ENCODE data around the gene IZUMO1.

Gene IZUMO1

GRCh38 chr19:48780631-48781391 is 34.1 kb upstream of the IZUMO1 start:
- H3K9ac ChIP-seq (ENCODE audit: low read length) = no peak overlapping the region
- peak; percentile 39 to 53 for DNase-seq
- no peak overlapping the region for H2AK5ac ChIP-seq (ENCODE audit: low read length)
- no peak overlapping the region for H4K12ac ChIP-seq (ENCODE audit: low read depth, low read length)
- H2BK5ac ChIP-seq (ENCODE audit: low read depth, low read length, poor library complexity) = no peak overlapping the region
- H3K79me1 ChIP-seq (ENCODE audit: low read length) = no peaks in the 10 kb centered on the region
- no peaks in the 10 kb centered on the region for H3K4me1 ChIP-seq (ENCODE audit: control insufficient read depth in 1 of 2, insufficient read depth in 2 of 2, low read length in 2 of 2)
- H3K14ac ChIP-seq (ENCODE audit: low read length) = no peak overlapping the region
- H3K27ac ChIP-seq (ENCODE audit: low read depth, low read length) = no peak overlapping the region
- no peaks in the 10 kb centered on the region for H3K36me3 ChIP-seq (ENCODE audit: control insufficient read depth in 1 of 2, insufficient read depth in 2 of 2, low read length in 2 of 2)
- no peaks in the 10 kb centered on the region for H3K79me2 ChIP-seq (ENCODE audit: control insufficient read depth, insufficient read depth, low read length, poor library complexity)
- H4K91ac ChIP-seq (ENCODE audit: low read depth, low read length) = no peak overlapping the region
- H3K4me3 ChIP-seq (ENCODE audit: low read depth, low read length) = no peak overlapping the region
- H2BK120ac ChIP-seq (ENCODE audit: insufficient read depth, low read length, poor library complexity) = no peak overlapping the region
- no peaks in the 10 kb centered on the region for H3K27me3 ChIP-seq (ENCODE audit: insufficient read depth, low read length)
- no peak overlapping the region for H3K4me2 ChIP-seq (ENCODE audit: low read length)
- H2AFZ ChIP-seq (ENCODE audit: insufficient read depth, low read length, poor library complexity) = no peak overlapping the region
- peaks cover 5% of the 10 kb centered on the region for H3K9me3 ChIP-seq (ENCODE audit: insufficient read depth, low read depth, low read length)
- H3K23ac ChIP-seq (ENCODE audit: low read length) = no peak overlapping the region
- whole genome bisulfite sequencing (ENCODE audit: extremely low coverage, insufficient coverage, insufficient read length) = no CpG with 5 or more reads among the region's 14 CpGs
- H3K18ac ChIP-seq (ENCODE audit: low read length) = no peak overlapping the region
- H2BK12ac ChIP-seq (ENCODE audit: low read length) = no peak overlapping the region
- no peak overlapping the region for H3K4ac ChIP-seq (ENCODE audit: low read depth, low read length)
- H4K8ac ChIP-seq (ENCODE audit: low read depth, low read length) = no peak overlapping the region

- Histone ChIP-seq H3K9me3 (ENCODE audit: insufficient read depth, low read depth, low read length) (peaks cover 5% of the 10 kb centered on the region), H4K12ac (ENCODE audit: low read depth, low read length) (no peak overlapping the region), H3K9ac (ENCODE audit: low read length) (no peak overlapping the region), H3K4me1 (ENCODE audit: control insufficient read depth in 1 of 2, insufficient read depth in 2 of 2, low read length in 2 of 2) (no peaks in the 10 kb centered on the region), H3K36me3 (ENCODE audit: control insufficient read depth in 1 of 2, insufficient read depth in 2 of 2, low read length in 2 of 2) (no peaks in the 10 kb centered on the region), H4K91ac (ENCODE audit: low read depth, low read length) (no peak overlapping the region), H3K79me2 (ENCODE audit: control insufficient read depth, insufficient read depth, low read length, poor library complexity) (no peaks in the 10 kb centered on the region), H2AK5ac (ENCODE audit: low read length) (no peak overlapping the region), H2BK12ac (ENCODE audit: low read length) (no peak overlapping the region), H2BK120ac (ENCODE audit: insufficient read depth, low read length, poor library complexity) (no peak overlapping the region), H3K4me2 (ENCODE audit: low read length) (no peak overlapping the region), H3K23ac (ENCODE audit: low read length) (no peak overlapping the region), H3K27me3 (ENCODE audit: insufficient read depth, low read length) (no peaks in the 10 kb centered on the region), H3K79me1 (ENCODE audit: low read length) (no peaks in the 10 kb centered on the region), H2AFZ (ENCODE audit: insufficient read depth, low read length, poor library complexity) (no peak overlapping the region), H2BK5ac (ENCODE audit: low read depth, low read length, poor library complexity) (no peak overlapping the region), H3K27ac (ENCODE audit: low read depth, low read length) (no peak overlapping the region), H3K4me3 (ENCODE audit: low read depth, low read length) (no peak overlapping the region), H4K8ac (ENCODE audit: low read depth, low read length) (no peak overlapping the region), H3K14ac (ENCODE audit: low read length) (no peak overlapping the region), H3K4ac (ENCODE audit: low read depth, low read length) (no peak overlapping the region), H3K18ac (ENCODE audit: low read length) (no peak overlapping the region)
- WGBS (ENCODE audit: extremely low coverage, insufficient coverage, insufficient read length) = no CpG with 5 or more reads among the region's 1 CpG
- no peak for DNase-seq
Measured at GRCh38 chr19:48779636-48780035, 32.9 kb upstream of the IZUMO1 start.

- Histone ChIP-seq H3K27ac (ENCODE audit: low read depth, low read length) (no peak overlapping the region), H3K14ac (ENCODE audit: low read length) (no peak overlapping the region), H2AFZ (ENCODE audit: insufficient read depth, low read length, poor library complexity) (no peak overlapping the region), H3K4me3 (ENCODE audit: low read depth, low read length) (no peak overlapping the region), H3K79me2 (ENCODE audit: control insufficient read depth, insufficient read depth, low read length, poor library complexity) (no peaks in the 10 kb centered on the region), H3K4ac (ENCODE audit: low read depth, low read length) (no peak overlapping the region), H2BK12ac (ENCODE audit: low read length) (no peak overlapping the region), H3K36me3 (ENCODE audit: control insufficient read depth in 1 of 2, insufficient read depth in 2 of 2, low read length in 2 of 2) (no peaks in the 10 kb centered on the region), H3K9ac (ENCODE audit: low read length) (no peak overlapping the region), H3K9me3 (ENCODE audit: insufficient read depth, low read depth, low read length) (peaks cover 5% of the 10 kb centered on the region), H2AK5ac (ENCODE audit: low read length) (no peak overlapping the region), H3K23ac (ENCODE audit: low read length) (no peak overlapping the region), H3K27me3 (ENCODE audit: insufficient read depth, low read length) (no peaks in the 10 kb centered on the region), H2BK120ac (ENCODE audit: insufficient read depth, low read length, poor library complexity) (no peak overlapping the region), H4K12ac (ENCODE audit: low read depth, low read length) (no peak overlapping the region), H3K4me2 (ENCODE audit: low read length) (no peak overlapping the region), H2BK5ac (ENCODE audit: low read depth, low read length, poor library complexity) (no peak overlapping the region), H3K4me1 (ENCODE audit: control insufficient read depth in 1 of 2, insufficient read depth in 2 of 2, low read length in 2 of 2) (no peaks in the 10 kb centered on the region), H3K18ac (ENCODE audit: low read length) (no peak overlapping the region), H4K8ac (ENCODE audit: low read depth, low read length) (no peak overlapping the region), H4K91ac (ENCODE audit: low read depth, low read length) (no peak overlapping the region), H3K79me1 (ENCODE audit: low read length) (no peaks in the 10 kb centered on the region)
- DNase-seq = no peak
- WGBS (ENCODE audit: extremely low coverage, insufficient coverage, insufficient read length) = no CpG with 5 or more reads among the region's 12 CpGs
Measured at GRCh38 chr19:48777720-48778119, 31.0 kb upstream of the IZUMO1 start.

GRCh38 chr19:48777139-48777538 is 30.4 kb upstream of the IZUMO1 start:
- H3K23ac ChIP-seq (ENCODE audit: low read length) = no peak overlapping the region
- H3K4me1 ChIP-seq (ENCODE audit: control insufficient read depth in 1 of 2, insufficient read depth in 2 of 2, low read length in 2 of 2) = no peaks in the 10 kb centered on the region
- H3K4me3 ChIP-seq (ENCODE audit: low read depth, low read length) = no peak overlapping the region

More at GRCh38 chr19:48777139-48777538, 30.4 kb upstream of the IZUMO1 start:
- no peak overlapping the region for H4K12ac ChIP-seq (ENCODE audit: low read depth, low read length)
- no peaks in the 10 kb centered on the region for H3K27me3 ChIP-seq (ENCODE audit: insufficient read depth, low read length)
- H3K9me3 ChIP-seq (ENCODE audit: insufficient read depth, low read depth, low read length) = peaks cover 5% of the 10 kb centered on the region
- no peak overlapping the region for H3K9ac ChIP-seq (ENCODE audit: low read length)
- H3K27ac ChIP-seq (ENCODE audit: low read depth, low read length) = no peak overlapping the region
- no peak overlapping the region for H2AFZ ChIP-seq (ENCODE audit: insufficient read depth, low read length, poor library complexity)
- no peak overlapping the region for H3K4ac ChIP-seq (ENCODE audit: low read depth, low read length)
- H3K79me2 ChIP-seq (ENCODE audit: control insufficient read depth, insufficient read depth, low read length, poor library complexity) = no peaks in the 10 kb centered on the region
- no CpG with 5 or more reads among the region's 5 CpGs for WGBS (ENCODE audit: extremely low coverage, insufficient coverage, insufficient read length)
- H3K14ac ChIP-seq (ENCODE audit: low read length) = no peak overlapping the region
- H2BK12ac ChIP-seq (ENCODE audit: low read length) = no peak overlapping the region
- H3K36me3 ChIP-seq (ENCODE audit: control insufficient read depth in 1 of 2, insufficient read depth in 2 of 2, low read length in 2 of 2) = no peaks in the 10 kb centered on the region
- no peak overlapping the region for H4K8ac ChIP-seq (ENCODE audit: low read depth, low read length)
- no peak overlapping the region for H4K91ac ChIP-seq (ENCODE audit: low read depth, low read length)
- H3K4me2 ChIP-seq (ENCODE audit: low read length) = no peak overlapping the region
- DNase-seq = no peak
- no peak overlapping the region for H2AK5ac ChIP-seq (ENCODE audit: low read length)
- H2BK120ac ChIP-seq (ENCODE audit: insufficient read depth, low read length, poor library complexity) = no peak overlapping the region
- H3K79me1 ChIP-seq (ENCODE audit: low read length) = no peaks in the 10 kb centered on the region
- H3K18ac ChIP-seq (ENCODE audit: low read length) = no peak overlapping the region
- no peak overlapping the region for H2BK5ac ChIP-seq (ENCODE audit: low read depth, low read length, poor library complexity)

Measured in trophoblast cell (in vitro differentiated cells and primary cell).